DMS153 treated with DMSO at 0.1 percent for 48 hours (cell line): ENCODE data around the gene AKAP6.

Source experiments
- DNase-seq: peaks from one replicate; lab custom pipeline; 2025; ENCODE audit not compliant: unreplicated experiment; lab: John Stamatoyannopoulos, UW

Gene AKAP6, protein sequence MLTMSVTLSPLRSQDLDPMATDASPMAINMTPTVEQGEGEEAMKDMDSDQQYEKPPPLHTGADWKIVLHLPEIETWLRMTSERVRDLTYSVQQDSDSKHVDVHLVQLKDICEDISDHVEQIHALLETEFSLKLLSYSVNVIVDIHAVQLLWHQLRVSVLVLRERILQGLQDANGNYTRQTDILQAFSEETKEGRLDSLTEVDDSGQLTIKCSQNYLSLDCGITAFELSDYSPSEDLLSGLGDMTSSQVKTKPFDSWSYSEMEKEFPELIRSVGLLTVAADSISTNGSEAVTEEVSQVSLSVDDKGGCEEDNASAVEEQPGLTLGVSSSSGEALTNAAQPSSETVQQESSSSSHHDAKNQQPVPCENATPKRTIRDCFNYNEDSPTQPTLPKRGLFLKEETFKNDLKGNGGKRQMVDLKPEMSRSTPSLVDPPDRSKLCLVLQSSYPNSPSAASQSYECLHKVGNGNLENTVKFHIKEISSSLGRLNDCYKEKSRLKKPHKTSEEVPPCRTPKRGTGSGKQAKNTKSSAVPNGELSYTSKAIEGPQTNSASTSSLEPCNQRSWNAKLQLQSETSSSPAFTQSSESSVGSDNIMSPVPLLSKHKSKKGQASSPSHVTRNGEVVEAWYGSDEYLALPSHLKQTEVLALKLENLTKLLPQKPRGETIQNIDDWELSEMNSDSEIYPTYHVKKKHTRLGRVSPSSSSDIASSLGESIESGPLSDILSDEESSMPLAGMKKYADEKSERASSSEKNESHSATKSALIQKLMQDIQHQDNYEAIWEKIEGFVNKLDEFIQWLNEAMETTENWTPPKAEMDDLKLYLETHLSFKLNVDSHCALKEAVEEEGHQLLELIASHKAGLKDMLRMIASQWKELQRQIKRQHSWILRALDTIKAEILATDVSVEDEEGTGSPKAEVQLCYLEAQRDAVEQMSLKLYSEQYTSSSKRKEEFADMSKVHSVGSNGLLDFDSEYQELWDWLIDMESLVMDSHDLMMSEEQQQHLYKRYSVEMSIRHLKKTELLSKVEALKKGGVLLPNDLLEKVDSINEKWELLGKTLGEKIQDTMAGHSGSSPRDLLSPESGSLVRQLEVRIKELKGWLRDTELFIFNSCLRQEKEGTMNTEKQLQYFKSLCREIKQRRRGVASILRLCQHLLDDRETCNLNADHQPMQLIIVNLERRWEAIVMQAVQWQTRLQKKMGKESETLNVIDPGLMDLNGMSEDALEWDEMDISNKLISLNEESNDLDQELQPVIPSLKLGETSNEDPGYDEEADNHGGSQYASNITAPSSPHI (N-terminal part only)

GRCh38 chr14:32329146-32329545 is at the start of gene AKAP6:
AKAP6 (plus strand) TSS chr14:32329298; CDS start chr14:32433494, 104,196 bp downstream.
- no peak for DNase-seq

DNA sequence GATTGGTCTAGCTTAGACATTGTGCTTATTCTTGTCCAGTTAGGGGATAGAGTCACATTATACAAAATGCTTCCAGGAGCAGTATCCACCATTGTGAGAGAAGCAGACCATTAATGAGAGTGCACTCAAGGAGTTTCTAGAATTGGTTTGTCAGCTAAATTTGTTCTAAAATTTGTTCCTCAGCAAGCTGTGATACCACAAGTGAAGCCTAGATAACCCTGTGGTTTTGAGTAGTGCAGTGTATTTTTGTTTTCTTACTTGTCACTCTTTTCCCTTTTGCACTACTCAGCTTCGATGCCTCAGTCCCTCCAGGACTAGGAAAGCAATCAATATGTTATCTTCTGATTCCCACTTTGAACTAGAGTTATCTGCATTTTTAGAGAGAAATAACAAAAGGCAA is 42.5 kb upstream of the AKAP6 start:
- no peak for DNase-seq

DNA sequence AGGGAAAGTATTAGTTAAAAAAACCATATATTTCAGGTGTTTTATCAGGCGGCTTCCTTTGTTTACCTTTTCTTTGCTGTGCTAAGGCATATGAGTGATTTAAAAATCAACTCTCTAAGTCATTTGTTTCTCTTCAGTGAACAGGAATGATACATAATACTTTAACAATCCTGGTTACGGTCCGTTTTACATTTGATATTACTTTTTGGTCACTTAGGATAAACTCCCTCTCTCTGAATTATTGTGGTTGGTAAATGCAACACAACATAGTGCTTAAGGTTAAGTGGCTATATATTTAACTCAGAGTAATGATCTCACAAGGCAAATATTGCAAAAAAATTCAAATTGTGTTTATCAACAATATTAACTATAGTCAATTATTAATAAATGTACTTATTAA is 32.7 kb upstream of the AKAP6 start:
- DNase-seq, result no peak

GRCh38 chr14:32298346-32298745 is 30.8 kb upstream of the AKAP6 start:
- DNase-seq, result no peak

DNA sequence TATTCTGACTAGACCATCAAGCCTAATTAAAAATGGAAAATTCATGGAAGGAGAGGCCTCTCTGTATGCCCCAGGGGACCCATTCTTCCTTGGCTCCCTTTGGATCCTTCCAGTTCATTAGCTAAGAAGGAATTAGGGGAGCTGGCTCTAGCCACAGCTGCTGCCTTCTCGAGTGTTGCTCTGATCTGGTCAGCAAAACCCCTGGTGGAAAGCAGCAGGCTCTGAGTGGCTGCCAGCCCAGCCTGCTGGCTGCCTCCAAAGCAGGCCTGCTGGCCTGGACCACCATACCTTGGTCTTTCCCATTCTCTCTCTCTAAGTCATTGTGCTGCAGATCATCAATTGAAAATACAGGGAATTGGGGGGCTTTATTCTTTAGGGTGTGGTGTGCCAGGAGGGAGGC is 29.0 kb upstream of the AKAP6 start:
- DNase-seq, result no peak

DNA sequence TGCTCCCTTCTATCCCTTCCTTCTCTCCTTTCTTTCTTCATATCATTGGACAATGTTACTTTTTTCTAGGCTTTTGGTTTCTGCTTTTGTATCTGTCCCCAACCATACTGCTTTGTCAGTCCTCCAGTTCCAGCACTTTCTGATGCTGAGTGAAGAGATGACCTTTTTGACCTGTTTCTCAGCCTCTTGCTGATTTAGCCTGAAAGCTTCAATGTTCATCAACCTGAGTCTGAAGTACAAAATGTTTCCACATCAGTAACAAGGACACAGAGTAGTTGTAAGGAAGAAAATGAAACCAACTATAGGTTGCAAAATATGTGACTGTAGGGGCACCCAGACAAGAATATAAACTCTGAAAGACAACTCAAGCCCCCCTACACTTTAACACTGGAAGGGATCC is 25.2 kb upstream of the AKAP6 start:
- DNase-seq, result no peak

DNA sequence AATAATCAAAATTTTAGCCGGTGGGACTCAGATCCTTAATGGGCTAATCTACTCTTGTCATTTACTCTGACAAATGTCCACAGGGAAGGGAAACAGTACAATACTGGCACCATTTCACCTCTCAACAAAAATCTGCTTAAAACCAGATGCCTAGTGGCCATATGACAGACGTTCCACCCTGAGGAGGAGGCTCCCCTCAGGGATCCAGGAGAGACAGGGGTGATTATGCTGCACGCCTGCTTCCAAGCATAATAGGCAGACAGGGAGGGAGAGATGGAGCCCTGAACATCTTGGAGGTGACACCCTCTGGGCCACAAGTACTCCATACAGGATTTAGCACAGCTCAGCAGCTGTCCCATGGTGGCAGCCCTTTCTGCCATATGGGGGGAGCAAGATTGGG is 24.8 kb upstream of the AKAP6 start:
- DNase-seq, result no peak

GRCh38 chr14:32306549-32306948 is 22.5 kb upstream of the AKAP6 start:
- DNase-seq, result no peak

DNA sequence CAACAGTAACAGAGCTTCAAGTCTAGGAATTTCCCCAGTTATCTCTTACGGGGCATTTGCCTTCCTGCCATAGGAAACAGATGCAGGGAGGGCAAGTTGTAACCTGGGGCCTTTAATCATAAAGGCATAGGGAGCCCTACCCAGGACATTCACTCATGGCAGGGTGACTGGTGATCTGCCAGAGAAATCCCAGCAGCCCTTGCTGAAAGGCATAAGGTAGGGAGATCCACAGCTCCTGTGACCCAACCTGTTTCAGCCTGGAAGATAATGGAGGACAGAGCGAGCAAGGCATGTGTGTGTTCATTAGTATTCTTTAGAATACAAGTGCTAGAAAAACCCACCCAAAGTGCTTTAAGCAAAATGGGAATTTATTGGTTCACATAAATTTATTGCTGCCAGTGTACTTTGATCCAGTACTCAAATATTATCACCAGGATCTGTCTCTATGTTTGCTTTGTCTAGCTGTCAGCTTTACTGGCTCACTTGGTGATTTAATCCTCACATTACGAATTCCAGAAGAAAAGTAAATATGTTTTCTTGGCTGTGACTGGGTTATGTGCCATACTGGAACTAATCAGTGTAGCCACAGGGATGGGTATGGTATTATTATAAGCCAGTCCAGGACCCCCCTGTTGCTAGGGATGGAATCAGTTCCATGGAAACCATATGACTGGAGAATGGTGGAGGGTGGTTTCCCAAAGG is 21.1 kb upstream of the AKAP6 start:
- peak; percentile 64 for DNase-seq

DNA sequence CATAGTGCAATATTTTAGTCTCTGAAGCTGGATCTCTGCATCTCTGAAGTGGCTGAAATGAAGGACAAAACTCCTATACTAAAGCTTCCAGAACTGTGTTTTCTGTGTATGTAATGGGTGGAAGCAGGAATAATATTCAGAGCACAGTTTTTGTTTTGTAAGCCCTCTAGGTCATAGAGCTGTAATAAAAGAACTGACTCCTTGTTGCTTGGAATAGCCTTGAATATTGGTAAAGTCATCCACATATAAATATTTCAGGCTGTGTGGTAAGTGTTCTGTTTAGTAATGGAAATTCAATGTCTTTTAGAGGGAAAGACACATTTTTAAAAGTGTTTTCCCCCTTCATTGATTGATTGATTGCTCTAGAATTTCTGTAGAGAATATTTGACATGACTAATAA is 18.2 kb upstream of the AKAP6 start:
- DNase-seq, result no peak

- no peak for DNase-seq
Measured at GRCh38 chr14:32311294-32312009, 17.6 kb upstream of the AKAP6 start.

DNA sequence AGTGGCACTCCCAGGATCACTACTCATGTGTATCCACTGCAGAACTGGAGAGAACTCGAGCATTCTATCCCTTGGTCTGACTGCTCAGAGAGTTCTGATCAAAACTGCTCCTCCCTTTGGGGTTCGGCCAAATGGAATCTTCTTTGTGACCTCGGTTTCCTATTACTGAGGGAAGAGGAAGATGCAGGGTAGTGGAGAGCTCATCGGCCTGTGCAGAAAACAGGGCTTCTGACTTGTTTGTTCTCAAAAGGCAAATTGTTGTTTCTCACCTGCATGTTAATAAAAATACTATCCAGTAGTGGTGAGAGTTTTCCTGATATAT is 17.1 kb upstream of the AKAP6 start:
- no peak for DNase-seq

DNA sequence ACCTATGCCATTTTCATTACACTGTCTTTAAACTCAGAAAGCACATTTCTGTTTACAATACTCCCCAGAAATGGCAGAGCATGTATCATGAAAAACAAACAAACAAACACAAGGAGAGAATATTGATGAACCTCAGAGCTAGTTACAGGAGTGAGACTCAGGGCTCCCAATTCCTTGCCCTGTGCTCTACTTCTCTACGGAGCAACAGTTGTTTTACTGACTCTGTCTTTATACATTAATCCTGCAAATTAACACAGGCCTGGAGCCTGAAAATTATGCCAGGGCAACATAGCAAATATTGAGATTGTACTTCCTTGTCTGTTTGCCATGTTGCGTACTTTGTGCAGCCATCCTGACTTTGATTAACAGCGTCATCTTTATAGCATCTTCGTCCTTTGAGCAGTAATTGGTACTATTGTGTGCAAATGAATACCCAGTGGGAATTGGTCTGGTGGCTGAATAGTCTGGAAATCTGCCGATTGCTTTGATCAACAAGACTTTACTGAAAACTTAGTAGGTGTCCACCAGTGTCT is 15.2 kb upstream of the AKAP6 start:
- peak; percentile 10 for DNase-seq

DNA sequence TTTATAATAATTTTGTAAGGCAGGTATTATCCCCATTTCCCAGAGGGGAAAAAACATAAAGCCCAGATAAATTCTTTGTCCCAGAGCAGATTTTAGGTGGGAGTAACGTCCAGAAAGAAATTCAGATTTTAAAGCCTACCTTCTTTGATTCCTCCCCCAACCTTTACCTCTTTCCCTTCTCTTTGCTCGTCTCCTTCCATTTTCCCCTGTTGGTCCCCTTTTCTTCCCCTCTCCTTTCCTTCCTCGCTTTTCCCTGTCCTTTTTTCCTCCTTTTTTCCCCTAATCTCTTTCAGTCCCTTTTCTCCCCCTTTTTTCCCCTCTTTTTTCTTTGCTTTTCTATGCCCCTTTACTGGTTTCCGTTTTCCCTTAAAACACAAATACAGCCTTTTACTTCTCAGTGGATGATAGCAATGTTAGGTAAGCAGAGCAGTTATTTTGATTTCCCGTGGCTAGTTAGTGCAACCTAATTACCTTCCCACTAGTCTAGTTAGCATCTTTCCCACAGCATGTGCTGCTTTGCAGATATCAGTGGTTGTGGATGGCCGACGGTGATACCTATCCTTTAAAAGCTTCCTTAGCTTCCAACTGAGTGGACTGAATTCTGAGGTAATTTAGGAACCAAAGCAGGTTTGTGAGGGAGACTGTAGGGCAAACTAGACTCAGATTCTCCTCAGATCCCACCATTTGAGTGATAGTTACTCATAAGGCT is 10.9 kb upstream of the AKAP6 start:
- no peak for DNase-seq

DNA sequence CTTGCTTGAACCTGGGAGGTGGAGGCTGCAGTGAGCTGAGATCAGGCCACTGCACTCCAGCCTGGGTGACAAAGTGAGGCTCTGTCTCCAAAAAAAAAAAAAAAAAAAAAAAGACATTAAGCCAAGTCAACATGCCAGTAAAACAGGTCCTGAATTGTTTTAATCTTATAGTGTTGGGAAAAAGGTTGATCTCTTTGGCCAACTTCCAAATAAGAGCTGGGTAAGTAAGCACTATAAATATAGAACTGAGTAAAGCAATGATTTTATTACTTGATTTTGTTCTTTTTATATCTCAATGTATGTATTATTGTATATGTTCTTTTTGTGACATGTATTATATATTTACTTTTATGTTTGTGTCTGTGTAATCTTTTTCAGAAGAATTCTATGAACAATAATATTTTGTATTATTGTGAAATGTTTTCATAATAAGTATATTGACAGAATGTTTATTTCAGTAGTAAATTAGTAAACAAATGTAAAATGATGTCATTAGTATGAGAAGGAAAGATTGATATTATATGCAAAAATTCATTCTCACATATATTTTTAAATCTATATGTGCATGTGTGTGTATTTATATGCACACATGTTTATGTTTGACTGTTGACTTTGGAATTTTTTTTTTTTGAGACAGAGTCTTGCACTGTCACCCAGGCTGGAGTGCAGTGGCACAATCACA is 9.6 kb upstream of the AKAP6 start:
- no peak for DNase-seq

GRCh38 chr14:32324601-32325000 is 4.5 kb upstream of the AKAP6 start:
- DNase-seq, result no peak

- DNase-seq, result no peak
Measured at GRCh38 chr14:32327255-32327961, 1.7 kb upstream of the AKAP6 start.

- DNase-seq, result no peak
Measured at GRCh38 chr14:32329690-32330285, 690 bp downstream of the AKAP6 start.
